OCI-LY7 (cell line): ENCODE data around the gene PUM2.

Source experiments
- EZH2phosphoT487 ChIP-seq: fragments of 200-600 bp; sonication (generic); IDR thresholded peaks from 2 replicates; pipeline ENCODE4 v1.6.1; 2018; ENCODE audit warnings: low read depth, borderline replicate concordance, mild to moderate bottlenecking, mixed run types, antibody characterized with exemption, low read length, moderate library complexity, mixed read lengths
- TF ChIP-seq, protein P1 (sequence below): fragments of 200-600 bp; sonication (generic); conservative IDR thresholded peaks from 2 replicates; pipeline ENCODE4 v1.5.1; 2014; ENCODE audit warnings: mild to moderate bottlenecking, antibody characterized with exemption, low read length, moderate library complexity, mixed read lengths

DNA sequence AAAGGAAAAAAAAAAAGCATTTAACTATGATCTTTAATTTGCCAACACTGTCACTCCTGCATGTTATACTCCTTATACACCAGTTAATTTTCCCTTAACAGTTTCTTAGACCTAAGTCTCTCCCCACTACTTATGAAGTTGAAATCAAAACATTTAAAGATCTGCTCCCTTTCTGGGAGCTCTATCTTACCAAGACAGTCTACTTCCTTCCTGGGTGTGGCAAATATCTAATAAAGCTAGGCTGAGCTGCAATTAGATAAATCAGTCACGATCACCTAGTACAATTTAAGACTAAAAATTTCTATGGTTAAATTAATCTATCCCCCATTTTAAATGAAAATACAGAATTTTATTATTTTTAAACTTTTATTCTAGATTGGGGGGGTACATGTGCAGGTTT, 33.4 kb downstream of the PUM2 start:
- TF ChIP-seq, protein P1, sequence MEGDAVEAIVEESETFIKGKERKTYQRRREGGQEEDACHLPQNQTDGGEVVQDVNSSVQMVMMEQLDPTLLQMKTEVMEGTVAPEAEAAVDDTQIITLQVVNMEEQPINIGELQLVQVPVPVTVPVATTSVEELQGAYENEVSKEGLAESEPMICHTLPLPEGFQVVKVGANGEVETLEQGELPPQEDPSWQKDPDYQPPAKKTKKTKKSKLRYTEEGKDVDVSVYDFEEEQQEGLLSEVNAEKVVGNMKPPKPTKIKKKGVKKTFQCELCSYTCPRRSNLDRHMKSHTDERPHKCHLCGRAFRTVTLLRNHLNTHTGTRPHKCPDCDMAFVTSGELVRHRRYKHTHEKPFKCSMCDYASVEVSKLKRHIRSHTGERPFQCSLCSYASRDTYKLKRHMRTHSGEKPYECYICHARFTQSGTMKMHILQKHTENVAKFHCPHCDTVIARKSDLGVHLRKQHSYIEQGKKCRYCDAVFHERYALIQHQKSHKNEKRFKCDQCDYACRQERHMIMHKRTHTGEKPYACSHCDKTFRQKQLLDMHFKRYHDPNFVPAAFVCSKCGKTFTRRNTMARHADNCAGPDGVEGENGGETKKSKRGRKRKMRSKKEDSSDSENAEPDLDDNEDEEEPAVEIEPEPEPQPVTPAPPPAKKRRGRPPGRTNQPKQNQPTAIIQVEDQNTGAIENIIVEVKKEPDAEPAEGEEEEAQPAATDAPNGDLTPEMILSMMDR: no peak
- TF ChIP-seq EZH2phosphoT487: no peak
